OCI-LY3 (cell line): ENCODE data around the gene SPDYE2B.
"Not testable (repeated sequence)": the region's sequence is repeated elsewhere in the genome, so short reads cannot be mapped to it uniquely, and the experiment has no call there.

Experiments used
- EZH2phosphoT487 ChIP-seq: fragments of 200-600 bp; shearing (Covaris generic); IDR thresholded peaks from 2 replicates; pipeline ENCODE4 v1.6.1; 2018; ENCODE audit warnings: antibody characterized with exemption, mixed run types, low read depth
- TF ChIP-seq, protein P1 (sequence below): fragments of 200-600, 300-600 bp; sonication (generic); IDR thresholded peaks from 2 replicates; pipeline ENCODE4 v1.5.1; 2014; ENCODE audit warnings: antibody characterized with exemption, low read length, low read depth

DNA sequence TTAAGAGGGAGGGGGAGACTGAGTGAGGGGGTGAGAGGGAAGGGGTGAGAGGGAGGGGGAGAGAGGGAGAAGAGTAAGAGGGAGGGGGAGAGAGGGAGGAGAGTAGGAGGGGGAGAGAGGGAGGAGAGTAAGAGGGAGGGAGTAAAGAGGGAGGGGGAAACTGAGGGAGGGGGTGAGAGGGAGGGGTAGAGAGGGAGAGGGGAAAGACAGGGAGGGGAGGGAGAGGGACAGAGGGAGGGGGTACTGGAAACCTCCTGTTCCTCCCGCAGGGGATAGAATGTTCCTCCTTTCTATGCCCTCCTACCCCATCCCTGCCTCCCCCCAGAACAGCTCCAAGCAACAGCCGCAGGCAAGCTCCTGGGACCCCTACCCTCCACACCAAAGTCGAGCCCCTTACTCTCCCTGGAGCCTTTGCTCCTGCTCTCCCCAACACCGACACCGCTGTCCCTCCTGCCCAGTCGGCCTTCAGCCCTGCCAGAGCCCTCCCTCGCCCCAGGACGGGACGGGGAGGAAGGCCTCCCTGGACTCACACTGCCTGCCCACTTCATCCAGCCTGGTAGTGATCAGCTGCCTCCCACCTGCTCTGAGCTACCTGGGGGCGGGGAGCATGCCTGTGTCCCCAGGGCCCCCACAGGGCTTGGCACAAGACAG, 38.3 kb upstream of the SPDYE2B start:
- TF ChIP-seq, protein P1, sequence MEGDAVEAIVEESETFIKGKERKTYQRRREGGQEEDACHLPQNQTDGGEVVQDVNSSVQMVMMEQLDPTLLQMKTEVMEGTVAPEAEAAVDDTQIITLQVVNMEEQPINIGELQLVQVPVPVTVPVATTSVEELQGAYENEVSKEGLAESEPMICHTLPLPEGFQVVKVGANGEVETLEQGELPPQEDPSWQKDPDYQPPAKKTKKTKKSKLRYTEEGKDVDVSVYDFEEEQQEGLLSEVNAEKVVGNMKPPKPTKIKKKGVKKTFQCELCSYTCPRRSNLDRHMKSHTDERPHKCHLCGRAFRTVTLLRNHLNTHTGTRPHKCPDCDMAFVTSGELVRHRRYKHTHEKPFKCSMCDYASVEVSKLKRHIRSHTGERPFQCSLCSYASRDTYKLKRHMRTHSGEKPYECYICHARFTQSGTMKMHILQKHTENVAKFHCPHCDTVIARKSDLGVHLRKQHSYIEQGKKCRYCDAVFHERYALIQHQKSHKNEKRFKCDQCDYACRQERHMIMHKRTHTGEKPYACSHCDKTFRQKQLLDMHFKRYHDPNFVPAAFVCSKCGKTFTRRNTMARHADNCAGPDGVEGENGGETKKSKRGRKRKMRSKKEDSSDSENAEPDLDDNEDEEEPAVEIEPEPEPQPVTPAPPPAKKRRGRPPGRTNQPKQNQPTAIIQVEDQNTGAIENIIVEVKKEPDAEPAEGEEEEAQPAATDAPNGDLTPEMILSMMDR = not testable (repeated sequence)
- not testable (repeated sequence) for TF ChIP-seq EZH2phosphoT487
